H9 (cell line): Measurements from ENCODE around the gene LMTK2. TPM values are rescaled to one million over a fixed set of nuclear protein-coding genes. Genes with fewer than 3 reads are reported as not detected.

Source experiments
- DNase-seq: peaks from one replicate; pipeline ENCODE4 v3.0.0-alpha.2; 2017
- H2AFZ ChIP-seq: one replicate; pipeline ENCODE4 v1.6.1; 2013; ENCODE audit warnings: mild to moderate bottlenecking, low read length, control low read depth, moderate library complexity
- H2AK5ac ChIP-seq: 2 replicates; pipeline ENCODE4 v1.6.1; 2013; ENCODE audit warnings: low read length, control low read depth, mixed read lengths; ENCODE audit not compliant: insufficient read length
- H2BK120ac ChIP-seq: one replicate; pipeline ENCODE4 v1.6.1; 2013; ENCODE audit warnings: low read depth, mild to moderate bottlenecking, low read length, control low read depth, inconsistent platforms; ENCODE audit not compliant: poor library complexity, severe bottlenecking
- H2BK12ac ChIP-seq: 2 replicates; pipeline ENCODE4 v1.6.1; 2013; ENCODE audit warnings: low read length, control low read depth, mixed read lengths, low read depth; ENCODE audit not compliant: insufficient read length
- H2BK15ac ChIP-seq: 2 replicates; pipeline ENCODE4 v1.6.1; 2013; ENCODE audit warnings: low read depth, low read length, control low read depth
- H2BK20ac ChIP-seq: one replicate; pipeline ENCODE4 v1.6.1; 2013; ENCODE audit warnings: low read depth, mild to moderate bottlenecking, low read length, control low read depth, inconsistent platforms; ENCODE audit not compliant: poor library complexity, severe bottlenecking
- H2BK5ac ChIP-seq: 2 replicates; pipeline ENCODE4 v1.6.1; 2013; ENCODE audit warnings: low read length, control low read depth, mixed read lengths; ENCODE audit not compliant: insufficient read length
- H3K14ac ChIP-seq: 2 replicates; pipeline ENCODE4 v1.6.1; 2013; ENCODE audit warnings: low read length, control low read depth; ENCODE audit not compliant: insufficient read depth
- H3K18ac ChIP-seq: 2 replicates; pipeline ENCODE4 v1.6.1; 2013; ENCODE audit warnings: low read depth, mild to moderate bottlenecking, mixed read lengths, low read length, control low read depth; ENCODE audit not compliant: insufficient read length
- H3K23ac ChIP-seq: 2 replicates; pipeline ENCODE4 v1.6.1; 2013; ENCODE audit warnings: low read length, control low read depth, mixed read lengths, low read depth; ENCODE audit not compliant: insufficient read length
- H3K23me2 ChIP-seq: 2 replicates; pipeline ENCODE4 v1.6.1; 2013; ENCODE audit warnings: low read depth, mild to moderate bottlenecking, mixed read lengths, low read length, control low read depth; ENCODE audit not compliant: insufficient read length, poor library complexity, severe bottlenecking
- H3K27ac ChIP-seq: 2 replicates; pipeline ENCODE4 v1.5.1; 2013; ENCODE audit warnings: low read length, control low read depth, mixed read lengths, low read depth; ENCODE audit not compliant: insufficient read length
- H3K27me3 ChIP-seq: 2 replicates; pipeline ENCODE4 v1.6.1; 2013; ENCODE audit warnings: low read length, control low read depth, inconsistent platforms; ENCODE audit not compliant: insufficient read depth
- H3K4ac ChIP-seq: 2 replicates; pipeline ENCODE4 v1.6.1; 2013; ENCODE audit warnings: low read depth, mild to moderate bottlenecking, control low read depth, inconsistent platforms, low read length, moderate library complexity
- H3K4me1 ChIP-seq: 2 replicates; pipeline ENCODE4 v1.6.1; 2013; ENCODE audit warnings: low read length, control low read depth, inconsistent platforms; ENCODE audit not compliant: insufficient read depth
- H3K4me2 ChIP-seq: 2 replicates; pipeline ENCODE4 v1.6.1; 2013; ENCODE audit warnings: low read length, control low read depth, mixed read lengths; ENCODE audit not compliant: insufficient read length, insufficient read depth
- H3K56ac ChIP-seq: 2 replicates; pipeline ENCODE4 v1.6.1; 2013; ENCODE audit warnings: low read depth, mild to moderate bottlenecking, mixed read lengths, low read length, control low read depth; ENCODE audit not compliant: insufficient read length
- H3K79me1 ChIP-seq: 2 replicates; pipeline ENCODE4 v1.6.1; 2013; ENCODE audit warnings: low read depth, mild to moderate bottlenecking, moderate library complexity, low read length, control low read depth, inconsistent platforms; ENCODE audit not compliant: insufficient read depth, poor library complexity, severe bottlenecking
- H3K79me2 ChIP-seq: 2 replicates; pipeline ENCODE4 v1.6.1; 2013; ENCODE audit warnings: low read length, control low read depth, inconsistent platforms; ENCODE audit not compliant: insufficient read depth
- H3K9ac ChIP-seq: 2 replicates; pipeline ENCODE4 v1.6.1; 2013; ENCODE audit warnings: low read length, control low read depth, mixed read lengths; ENCODE audit not compliant: insufficient read length; ENCODE audit errors: extremely low read depth
- H3K9me3 ChIP-seq: one replicate; pipeline ENCODE4 v1.6.1; 2013; ENCODE audit warnings: low read depth, low read length, inconsistent platforms; ENCODE audit not compliant: control insufficient read depth
- H3T11ph ChIP-seq: one replicate; pipeline ENCODE4 v1.6.1; 2013; ENCODE audit warnings: mild to moderate bottlenecking, low read length, control low read depth, inconsistent platforms
- H4K20me1 ChIP-seq: one replicate; pipeline ENCODE4 v1.6.1; 2013; ENCODE audit not compliant: control insufficient read depth, insufficient read length, insufficient read depth
- H4K5ac ChIP-seq: 2 replicates; pipeline ENCODE4 v1.6.1; 2013; ENCODE audit warnings: low read depth, mild to moderate bottlenecking, mixed read lengths, low read length, control low read depth; ENCODE audit not compliant: insufficient read length
- H4K8ac ChIP-seq: replicated peaks from 2 replicates; pipeline ENCODE4 v1.6.1; 2013; ENCODE audit warnings: low read length, control low read depth, mixed read lengths, low read depth; ENCODE audit not compliant: insufficient read length
- H4K91ac ChIP-seq: 2 replicates; pipeline ENCODE4 v1.6.1; 2013; ENCODE audit warnings: low read depth, mild to moderate bottlenecking, moderate library complexity, mixed read lengths, low read length, control low read depth; ENCODE audit not compliant: insufficient read length
- H3K27ac Mint-ChIP-seq, 3 experiments: 2 replicates in 2 of 3; 3 replicates in 1 of 3; pipeline ENCODE4 v1.8.0; 2020 to 2021; ENCODE audit warnings: mixed read lengths in 3 of 3, mild to moderate bottlenecking in 1 of 3, moderate library complexity in 1 of 3
- H3K27me3 Mint-ChIP-seq: 2 replicates; pipeline ENCODE4 v1.8.0; 2021; ENCODE audit warnings: low read depth, mild to moderate bottlenecking, moderate library complexity, mixed read lengths
- H3K36me3 Mint-ChIP-seq, 3 experiments: 2 replicates in 2 of 3; 3 replicates in 1 of 3; pipeline ENCODE4 v1.8.0; 2020 to 2021; ENCODE audit warnings: low read depth in 3 of 3, mixed read lengths in 3 of 3; ENCODE audit not compliant: insufficient read depth in 1 of 3
- H3K4me1 Mint-ChIP-seq, 2 experiments: 2 replicates each; pipeline ENCODE4 v1.8.0; 2020; ENCODE audit warnings: mixed read lengths in 2 of 2
- H3K4me3 Mint-ChIP-seq, 2 experiments: 2 replicates in 1 of 2; 3 replicates in 1 of 2; pipeline ENCODE4 v1.8.0; 2020 to 2021; ENCODE audit warnings: mild to moderate bottlenecking in 2 of 2, mixed read lengths in 2 of 2, moderate library complexity in 1 of 2
- H3K9me3 Mint-ChIP-seq, 2 experiments: 2 replicates in 1 of 2; 3 replicates in 1 of 2; pipeline ENCODE4 v1.8.0; 2020; ENCODE audit warnings: mild to moderate bottlenecking in 2 of 2, mixed read lengths in 2 of 2, moderate library complexity in 1 of 2
- WGBS: extraction: QIAGEN DNeasy Blood & Tissue Kit; methylation state at CpG from one replicate; pipeline ENCODE4 v1.1.7; 2013; ENCODE audit warnings: missing lambda C conversion rate, low lambda C conversion rate, mixed read lengths; ENCODE audit not compliant: insufficient read length; ENCODE audit errors: extremely low coverage; 5-methylcytosine and 5-hydroxymethylcytosine counted together
- total RNA-seq: library from RNA; stranded (reverse); gene quantifications from 2 replicates; pipeline ENCODE4 v1.2.1, GENCODE V29; 2021
- TF ChIP-seq, protein P1 (sequence below): fragments of 200-600 bp; sonication (generic); conservative IDR thresholded peaks from 3 replicates; pipeline ENCODE4 v1.8.0; 2021; ENCODE audit warnings: antibody characterized with exemption, mild to moderate bottlenecking

LMTK2 gene
- total RNA-seq, 1 experiment from 2014 or later, result 24.9 TPM

DNA sequence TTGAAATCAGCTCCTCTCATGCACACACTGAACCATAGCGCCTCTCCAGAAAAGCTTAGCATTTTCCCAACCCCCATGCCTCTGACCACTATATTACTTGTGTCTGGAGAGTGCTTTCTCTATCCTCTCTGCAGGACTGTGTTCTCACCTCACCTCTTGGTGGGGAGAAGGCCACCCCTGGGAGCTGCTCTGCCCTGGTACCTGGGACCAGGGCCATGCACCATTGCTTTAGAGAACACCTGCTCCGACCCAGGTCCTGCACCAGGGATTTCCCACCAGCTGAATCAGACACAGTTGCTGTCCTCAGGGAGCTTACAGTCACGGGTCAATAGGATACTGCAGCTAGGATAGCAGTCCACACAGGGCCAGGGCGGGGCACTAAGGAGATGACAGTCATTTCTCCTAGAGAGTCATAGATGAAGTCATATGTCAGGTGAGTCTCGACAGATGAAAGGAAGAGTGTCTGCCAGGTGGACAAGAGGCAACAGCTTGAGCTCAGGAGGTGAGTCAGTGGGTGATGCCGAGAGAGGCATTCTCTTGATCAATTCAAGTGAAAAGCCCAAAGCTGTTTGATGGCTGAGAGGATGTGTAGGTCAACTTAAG, 619 bp upstream of the LMTK2 start:
- Histone ChIP-seq H2BK12ac (no peak overlapping the region), H3K79me1 (peaks cover 4% of the 10 kb centered on the region), H4K91ac (no peak overlapping the region), H3K9ac (no peak overlapping the region), H3K4me2 (no peak overlapping the region), H2AFZ (no peak overlapping the region), H3K4ac (no peak overlapping the region), H4K5ac (no peak overlapping the region), H3K56ac (no peak overlapping the region), H2BK120ac (no peak overlapping the region), H3K9me3 (no peaks in the 10 kb centered on the region), H3K27me3 (no peaks in the 10 kb centered on the region), H2BK5ac (no peak overlapping the region), H3K79me2 (peaks cover 8% of the 10 kb centered on the region; the same call in 1 of the 2 replicates), H3K14ac (no peak overlapping the region), H3K23me2 (peaks cover 3% of the 10 kb centered on the region), H2BK20ac (no peak overlapping the region), H3K4me1 (no peaks in the 10 kb centered on the region), H3K27ac (no peak overlapping the region), H4K8ac (no peak overlapping the region), H3K23ac (no peak overlapping the region), H3K18ac (no peak overlapping the region), H2AK5ac (no peak overlapping the region), H3T11ph (no peak overlapping the region), H2BK15ac (no peak overlapping the region), H4K20me1 (no peaks in the 10 kb centered on the region)
- H3K36me3 Mint-ChIP-seq, result peaks cover 2 to 10% (median 7%) of the 10 kb centered on the region in 3 experiments; a peak in 5 of 7 replicates
- peaks cover 6 to 10% of the 10 kb centered on the region in 2 experiments for H3K9me3 Mint-ChIP-seq
- TF ChIP-seq, protein P1, sequence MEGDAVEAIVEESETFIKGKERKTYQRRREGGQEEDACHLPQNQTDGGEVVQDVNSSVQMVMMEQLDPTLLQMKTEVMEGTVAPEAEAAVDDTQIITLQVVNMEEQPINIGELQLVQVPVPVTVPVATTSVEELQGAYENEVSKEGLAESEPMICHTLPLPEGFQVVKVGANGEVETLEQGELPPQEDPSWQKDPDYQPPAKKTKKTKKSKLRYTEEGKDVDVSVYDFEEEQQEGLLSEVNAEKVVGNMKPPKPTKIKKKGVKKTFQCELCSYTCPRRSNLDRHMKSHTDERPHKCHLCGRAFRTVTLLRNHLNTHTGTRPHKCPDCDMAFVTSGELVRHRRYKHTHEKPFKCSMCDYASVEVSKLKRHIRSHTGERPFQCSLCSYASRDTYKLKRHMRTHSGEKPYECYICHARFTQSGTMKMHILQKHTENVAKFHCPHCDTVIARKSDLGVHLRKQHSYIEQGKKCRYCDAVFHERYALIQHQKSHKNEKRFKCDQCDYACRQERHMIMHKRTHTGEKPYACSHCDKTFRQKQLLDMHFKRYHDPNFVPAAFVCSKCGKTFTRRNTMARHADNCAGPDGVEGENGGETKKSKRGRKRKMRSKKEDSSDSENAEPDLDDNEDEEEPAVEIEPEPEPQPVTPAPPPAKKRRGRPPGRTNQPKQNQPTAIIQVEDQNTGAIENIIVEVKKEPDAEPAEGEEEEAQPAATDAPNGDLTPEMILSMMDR, result no peak
- DNase-seq, result no peak
- peaks cover 26 to 33% of the 10 kb centered on the region in 2 experiments for H3K4me1 Mint-ChIP-seq
- peak overlapping the region; percentile 41 to 98 for H3K4me3 Mint-ChIP-seq
- H3K27me3 Mint-ChIP-seq, result no peaks in the 10 kb centered on the region
- no CpG with 5 or more reads among the region's 6 CpGs for WGBS
- peak overlapping the region in 1 of 3 experiments; percentile 16; a peak in 1 of 7 replicates for H3K27ac Mint-ChIP-seq
